Measurements from ENCODE around the gene ATP5ME. TPM values are rescaled to one million over a fixed set of nuclear protein-coding genes. Genes with fewer than 3 reads are reported as not detected.

The ATP5ME gene
- total and polyA plus RNA-seq, 4 donors: 31.4 to 621 (median 169) TPM

GRCh38 chr4:625631-626161 lies 48.4 kb downstream of the ATP5ME start:
- H3K27me3 ChIP-seq (ENCODE audit: control insufficient read depth in 4 of 4, insufficient read depth in 4 of 4, low read length in 3 of 4): no peaks in the 10 kb centered on the region
- no peaks in the 10 kb centered on the region for H3K9me3 ChIP-seq (ENCODE audit: control insufficient read depth in 4 of 4, low read length in 3 of 4)
- WGBS: 91% methylated on average over 39 of the region's 39 CpGs
- no peak overlapping the region for H3K27ac ChIP-seq (ENCODE audit: low read depth in 1 of 2, low read length in 2 of 2)
- H3K4me3 ChIP-seq (ENCODE audit: low read depth in 1 of 3, low read length in 3 of 3): no peak overlapping the region
- no peak overlapping the region for H3K9ac ChIP-seq (ENCODE audit: low read depth in 1 of 2, low read length in 2 of 2)
- no peaks in the 10 kb centered on the region for H3K36me3 ChIP-seq (ENCODE audit: control insufficient read depth in 4 of 4, insufficient read depth in 3 of 4, low read depth in 1 of 4, low read length in 3 of 4)
- no peak for DNase-seq (ENCODE audit: low spot score)
- no peak for TF ChIP-seq GABPA (IDR thresholded peaks at IDR 0.05 in 1 of 2, conservative IDR thresholded peaks at IDR 0.05 in 1 of 2)
- no peak for TF ChIP-seq SP1 (IDR thresholded peaks at IDR 0.05)
- TF ChIP-seq CTCF (IDR thresholded peaks at IDR 0.05; ENCODE audit: low read depth, low read length, missing input control): no peak
- TF ChIP-seq MAX (IDR thresholded peaks at IDR 0.05): no peak
- no peak for TF ChIP-seq ATF3 (IDR thresholded peaks at IDR 0.05)
- no peak for TF ChIP-seq ZBTB33 (IDR thresholded peaks at IDR 0.05)
- TF ChIP-seq TAF1 (conservative IDR thresholded peaks at IDR 0.05): no peak
- TF ChIP-seq FOXA2 (IDR thresholded peaks at IDR 0.05): no peak
- TF ChIP-seq HNF4G (IDR thresholded peaks at IDR 0.05): no peak
- no peak for TF ChIP-seq YY1 (IDR thresholded peaks at IDR 0.05)
- TF ChIP-seq HNF4A (conservative IDR thresholded peaks at IDR 0.05): no peak
- TF ChIP-seq FOXA1 (IDR thresholded peaks at IDR 0.05): no peak
- no peak for TF ChIP-seq REST (IDR thresholded peaks at IDR 0.05)
- TF ChIP-seq JUND (IDR thresholded peaks at IDR 0.05): no peak
- no peak for TF ChIP-seq RAD21 (IDR thresholded peaks at IDR 0.05)
- no peaks in the 10 kb centered on the region for H3K4me1 ChIP-seq (ENCODE audit: control insufficient read depth in 4 of 4, insufficient read depth in 4 of 4, low read length in 3 of 4)

Measured in liver (tissue), 9 donors.